ENCODE data around the gene COLEC11. TPM values are rescaled to one million over a fixed set of nuclear protein-coding genes. Genes with fewer than 3 reads are reported as not detected.

The COLEC11 gene
- total and polyA plus RNA-seq, 2 experiments from 2014 or later = 1.3 to 1.5 TPM

- Histone ChIP-seq H2AFZ (no peak overlapping the region), H3K27ac (ENCODE audit: low read depth) (no peak overlapping the region), H3K9me2 (ENCODE audit: insufficient read depth) (no peaks in the 10 kb centered on the region; the same call in 1 of the 2 replicates), H3K4me1 (ENCODE audit: insufficient read depth) (no peaks in the 10 kb centered on the region), H3K4me2 (no peak overlapping the region), H3K36me3 (ENCODE audit: insufficient read depth) (no peaks in the 10 kb centered on the region), H4K20me1 (replicated peaks; ENCODE audit: insufficient read depth) (no peaks in the 10 kb centered on the region), H3F3A (replicated peaks; ENCODE audit: low read depth) (no peaks in the 10 kb centered on the region), H3K4me3 (no peak overlapping the region), H3K27me3 (ENCODE audit: insufficient read depth) (no peaks in the 10 kb centered on the region), H3K79me2 (replicated peaks; ENCODE audit: insufficient read depth) (no peaks in the 10 kb centered on the region)
- peaks cover 7% of the 10 kb centered on the region; the same call in 1 of the 3 replicates for H3K36me3 Mint-ChIP-seq (ENCODE audit: low read depth)
- ATAC-seq (no peak), DNase-seq (ENCODE audit: low spot score) (no peak)
- no peak overlapping the region for H3K27ac Mint-ChIP-seq
- peaks cover 61% of the 10 kb centered on the region for H3K9me3 Mint-ChIP-seq
- H3K27me3 Mint-ChIP-seq (ENCODE audit: insufficient read depth, low read depth, poor library complexity) = peaks cover 12% of the 10 kb centered on the region
- no peak for TF ChIP-seq STAT1 (IDR thresholded peaks at IDR 0.05; ENCODE audit: unreplicated experiment)
- no peak for TF ChIP-seq NANOG (IDR thresholded peaks at IDR 0.05; ENCODE audit: borderline replicate concordance)
- no peak for TF ChIP-seq POLR2AphosphoS5 (IDR thresholded peaks at IDR 0.05; ENCODE audit: low read depth)
- TF ChIP-seq, protein P1, sequence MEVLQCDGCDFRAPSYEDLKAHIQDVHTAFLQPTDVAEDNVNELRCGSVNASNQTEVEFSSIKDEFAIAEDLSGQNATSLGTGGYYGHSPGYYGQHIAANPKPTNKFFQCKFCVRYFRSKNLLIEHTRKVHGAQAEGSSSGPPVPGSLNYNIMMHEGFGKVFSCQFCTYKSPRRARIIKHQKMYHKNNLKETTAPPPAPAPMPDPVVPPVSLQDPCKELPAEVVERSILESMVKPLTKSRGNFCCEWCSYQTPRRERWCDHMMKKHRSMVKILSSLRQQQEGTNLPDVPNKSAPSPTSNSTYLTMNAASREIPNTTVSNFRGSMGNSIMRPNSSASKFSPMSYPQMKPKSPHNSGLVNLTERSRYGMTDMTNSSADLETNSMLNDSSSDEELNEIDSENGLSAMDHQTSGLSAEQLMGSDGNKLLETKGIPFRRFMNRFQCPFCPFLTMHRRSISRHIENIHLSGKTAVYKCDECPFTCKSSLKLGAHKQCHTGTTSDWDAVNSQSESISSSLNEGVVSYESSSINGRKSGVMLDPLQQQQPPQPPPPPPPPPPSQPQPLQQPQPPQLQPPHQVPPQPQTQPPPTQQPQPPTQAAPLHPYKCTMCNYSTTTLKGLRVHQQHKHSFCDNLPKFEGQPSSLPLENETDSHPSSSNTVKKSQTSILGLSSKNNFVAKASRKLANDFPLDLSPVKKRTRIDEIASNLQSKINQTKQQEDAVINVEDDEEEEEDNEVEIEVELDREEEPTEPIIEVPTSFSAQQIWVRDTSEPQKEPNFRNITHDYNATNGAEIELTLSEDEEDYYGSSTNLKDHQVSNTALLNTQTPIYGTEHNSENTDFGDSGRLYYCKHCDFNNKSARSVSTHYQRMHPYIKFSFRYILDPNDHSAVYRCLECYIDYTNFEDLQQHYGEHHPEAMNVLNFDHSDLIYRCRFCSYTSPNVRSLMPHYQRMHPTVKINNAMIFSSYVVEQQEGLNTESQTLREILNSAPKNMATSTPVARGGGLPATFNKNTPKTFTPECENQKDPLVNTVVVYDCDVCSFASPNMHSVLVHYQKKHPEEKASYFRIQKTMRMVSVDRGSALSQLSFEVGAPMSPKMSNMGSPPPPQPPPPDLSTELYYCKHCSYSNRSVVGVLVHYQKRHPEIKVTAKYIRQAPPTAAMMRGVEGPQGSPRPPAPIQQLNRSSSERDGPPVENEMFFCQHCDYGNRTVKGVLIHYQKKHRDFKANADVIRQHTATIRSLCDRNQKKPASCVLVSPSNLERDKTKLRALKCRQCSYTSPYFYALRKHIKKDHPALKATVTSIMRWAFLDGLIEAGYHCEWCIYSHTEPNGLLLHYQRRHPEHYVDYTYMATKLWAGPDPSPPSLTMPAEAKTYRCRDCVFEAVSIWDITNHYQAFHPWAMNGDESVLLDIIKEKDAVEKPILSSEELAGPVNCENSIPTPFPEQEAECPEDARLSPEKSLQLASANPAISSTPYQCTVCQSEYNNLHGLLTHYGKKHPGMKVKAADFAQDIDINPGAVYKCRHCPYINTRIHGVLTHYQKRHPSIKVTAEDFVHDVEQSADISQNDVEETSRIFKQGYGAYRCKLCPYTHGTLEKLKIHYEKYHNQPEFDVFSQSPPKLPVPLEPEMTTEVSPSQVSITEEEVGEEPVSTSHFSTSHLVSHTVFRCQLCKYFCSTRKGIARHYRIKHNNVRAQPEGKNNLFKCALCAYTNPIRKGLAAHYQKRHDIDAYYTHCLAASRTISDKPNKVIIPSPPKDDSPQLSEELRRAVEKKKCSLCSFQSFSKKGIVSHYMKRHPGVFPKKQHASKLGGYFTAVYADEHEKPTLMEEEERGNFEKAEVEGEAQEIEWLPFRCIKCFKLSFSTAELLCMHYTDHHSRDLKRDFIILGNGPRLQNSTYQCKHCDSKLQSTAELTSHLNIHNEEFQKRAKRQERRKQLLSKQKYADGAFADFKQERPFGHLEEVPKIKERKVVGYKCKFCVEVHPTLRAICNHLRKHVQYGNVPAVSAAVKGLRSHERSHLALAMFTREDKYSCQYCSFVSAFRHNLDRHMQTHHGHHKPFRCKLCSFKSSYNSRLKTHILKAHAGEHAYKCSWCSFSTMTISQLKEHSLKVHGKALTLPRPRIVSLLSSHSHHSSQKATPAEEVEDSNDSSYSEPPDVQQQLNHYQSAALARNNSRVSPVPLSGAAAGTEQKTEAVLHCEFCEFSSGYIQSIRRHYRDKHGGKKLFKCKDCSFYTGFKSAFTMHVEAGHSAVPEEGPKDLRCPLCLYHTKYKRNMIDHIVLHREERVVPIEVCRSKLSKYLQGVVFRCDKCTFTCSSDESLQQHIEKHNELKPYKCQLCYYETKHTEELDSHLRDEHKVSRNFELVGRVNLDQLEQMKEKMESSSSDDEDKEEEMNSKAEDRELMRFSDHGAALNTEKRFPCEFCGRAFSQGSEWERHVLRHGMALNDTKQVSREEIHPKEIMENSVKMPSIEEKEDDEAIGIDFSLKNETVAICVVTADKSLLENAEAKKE (CRISPR knock-in tag; IDR thresholded peaks at IDR 0.05) = no peak
- TF ChIP-seq CTCF (conservative IDR thresholded peaks at IDR 0.05; ENCODE audit: low read depth in 2 of 2) = no peak
- no peak for TF ChIP-seq EZH2phosphoT487 (IDR thresholded peaks at IDR 0.05; ENCODE audit: unreplicated experiment)
- TF ChIP-seq ZNF114 (CRISPR knock-in tag; IDR thresholded peaks at IDR 0.05) = no peak
- TF ChIP-seq ZNF331 (CRISPR knock-in tag; IDR thresholded peaks at IDR 0.05; ENCODE audit: low read depth) = no peak
- H3K4me3 Mint-ChIP-seq = no peak overlapping the region
- no peaks in the 10 kb centered on the region for H3K4me1 Mint-ChIP-seq
Observed at GRCh38 chr2:3672861-3673678, 78.2 kb downstream of the COLEC11 start.

Data from GM23338 (cell line).